SW 1271 (cell line): Measurements from ENCODE around the gene LHFPL2.
A peak's percentile ranks its signal among the peaks of the same experiment; 100 is the strongest.
"Not testable (repeated sequence)": the region's sequence is repeated elsewhere in the genome, so short reads cannot be mapped to it uniquely, and the experiment has no call there.

Experiments used
- DNase-seq, 2 experiments: peaks; one replicate each; lab custom pipeline; 2025; lab: John Stamatoyannopoulos, UW

LHFPL2 gene, protein sequence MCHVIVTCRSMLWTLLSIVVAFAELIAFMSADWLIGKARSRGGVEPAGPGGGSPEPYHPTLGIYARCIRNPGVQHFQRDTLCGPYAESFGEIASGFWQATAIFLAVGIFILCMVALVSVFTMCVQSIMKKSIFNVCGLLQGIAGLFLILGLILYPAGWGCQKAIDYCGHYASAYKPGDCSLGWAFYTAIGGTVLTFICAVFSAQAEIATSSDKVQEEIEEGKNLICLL

GRCh38 chr5:78648359-78649210 is at the start of gene LHFPL2:
Gene LHFPL2 (minus strand): TSS chr5:78648772. CDS start chr5:78510213, 138,559 bp downstream.
- DNase-seq, result peak; percentile 26 to 73

DNA sequence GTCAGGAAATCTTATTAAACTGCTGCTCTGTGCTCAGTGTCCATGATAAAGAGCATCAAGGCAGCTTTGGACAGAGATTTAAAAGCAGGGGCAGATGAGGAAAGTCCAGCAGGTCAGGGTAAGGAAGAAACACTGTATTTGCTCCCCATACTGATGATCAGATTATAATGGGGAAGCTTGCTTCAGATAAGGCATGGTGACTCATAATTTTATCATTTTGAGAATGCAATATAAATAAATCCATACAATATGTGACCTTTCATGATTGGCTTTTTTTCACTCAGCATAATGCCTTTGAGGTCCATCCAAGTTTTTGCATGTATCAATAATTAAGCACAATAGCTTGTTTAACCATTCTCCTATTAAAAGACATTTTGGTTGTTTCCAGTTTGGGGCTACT is 48.1 kb upstream of the LHFPL2 start:
- peak in 1 of 2 experiments; percentile 21 for DNase-seq

DNA sequence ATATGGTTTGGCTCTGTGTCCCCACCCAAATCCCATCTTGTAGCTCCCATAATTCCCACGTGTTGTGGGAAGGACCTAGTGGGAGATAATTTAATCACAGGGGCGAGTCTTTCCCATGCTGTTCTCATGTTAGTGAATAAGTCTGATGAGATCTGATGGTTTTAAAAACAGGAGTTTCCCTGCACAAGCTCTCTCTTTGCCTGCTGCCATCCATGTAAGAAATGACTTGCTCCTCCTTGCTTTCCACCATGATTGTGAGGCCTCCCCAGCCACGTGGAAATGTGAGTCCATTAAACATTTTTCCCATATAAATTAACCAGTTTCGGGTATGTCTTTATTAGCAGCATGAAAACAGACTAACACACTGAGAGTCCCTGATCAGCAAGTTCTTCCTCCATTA is 47.5 kb upstream of the LHFPL2 start:
- DNase-seq, result not testable (repeated sequence)

DNA sequence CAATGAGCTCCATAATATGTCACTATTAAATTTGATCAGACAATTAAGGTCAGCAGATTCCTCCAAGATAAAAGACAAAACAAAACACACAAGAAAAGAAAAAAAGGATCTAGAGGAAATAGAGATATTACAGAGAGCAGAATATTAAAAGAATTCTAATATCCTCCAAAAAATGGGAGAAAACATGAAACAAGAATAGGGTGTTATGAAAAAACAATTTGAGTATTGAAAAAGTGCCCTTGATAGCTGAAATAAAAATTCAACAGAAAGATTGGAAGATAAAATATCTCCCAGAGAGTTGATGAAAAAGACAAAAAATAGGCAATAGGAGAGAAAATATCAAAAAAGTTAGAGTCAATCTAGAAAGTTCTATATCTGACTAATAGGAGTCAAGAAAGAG is 44.8 kb upstream of the LHFPL2 start:
- DNase-seq, result no peak

DNA sequence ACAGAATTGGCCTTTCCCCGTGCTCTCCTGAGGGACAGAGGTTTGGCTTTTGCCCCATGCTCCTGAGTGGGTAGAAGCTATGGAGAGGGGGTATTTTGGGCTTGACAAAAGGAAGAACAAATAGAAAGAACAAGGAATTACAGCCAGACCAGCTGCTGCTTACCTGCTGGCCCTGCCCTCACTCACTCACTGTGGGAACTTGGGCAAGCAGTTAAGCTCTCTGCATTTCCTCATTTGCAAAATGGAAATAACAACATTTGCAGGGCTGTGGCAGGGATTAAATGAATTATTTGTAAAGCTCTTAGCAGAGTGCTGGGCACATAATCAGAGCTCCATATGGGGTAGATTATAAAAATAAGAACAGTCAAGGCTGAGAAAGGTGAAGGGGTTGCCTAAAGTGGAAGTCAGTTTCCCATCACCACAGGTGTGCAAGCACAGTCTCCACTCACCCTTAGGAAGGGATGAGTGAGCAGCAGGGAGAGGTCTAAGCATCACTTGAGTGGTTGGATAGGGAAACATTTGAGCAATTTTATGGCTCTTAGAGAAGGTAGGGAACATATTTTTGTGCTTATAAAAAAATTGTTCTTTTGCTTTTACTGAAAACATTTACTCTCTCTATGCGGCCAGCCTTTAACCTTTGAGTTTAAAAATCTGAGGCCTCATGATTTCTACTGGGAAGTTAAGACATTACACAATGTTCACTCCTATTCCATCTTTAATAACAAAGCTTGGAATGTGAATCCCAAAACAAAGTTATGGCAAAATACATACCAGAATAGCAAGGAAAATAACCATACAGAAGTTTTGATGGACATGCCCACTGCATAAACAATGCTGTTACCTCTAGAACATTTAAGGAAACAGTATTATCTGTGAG is 42.8 kb upstream of the LHFPL2 start:
- no peak for DNase-seq

DNA sequence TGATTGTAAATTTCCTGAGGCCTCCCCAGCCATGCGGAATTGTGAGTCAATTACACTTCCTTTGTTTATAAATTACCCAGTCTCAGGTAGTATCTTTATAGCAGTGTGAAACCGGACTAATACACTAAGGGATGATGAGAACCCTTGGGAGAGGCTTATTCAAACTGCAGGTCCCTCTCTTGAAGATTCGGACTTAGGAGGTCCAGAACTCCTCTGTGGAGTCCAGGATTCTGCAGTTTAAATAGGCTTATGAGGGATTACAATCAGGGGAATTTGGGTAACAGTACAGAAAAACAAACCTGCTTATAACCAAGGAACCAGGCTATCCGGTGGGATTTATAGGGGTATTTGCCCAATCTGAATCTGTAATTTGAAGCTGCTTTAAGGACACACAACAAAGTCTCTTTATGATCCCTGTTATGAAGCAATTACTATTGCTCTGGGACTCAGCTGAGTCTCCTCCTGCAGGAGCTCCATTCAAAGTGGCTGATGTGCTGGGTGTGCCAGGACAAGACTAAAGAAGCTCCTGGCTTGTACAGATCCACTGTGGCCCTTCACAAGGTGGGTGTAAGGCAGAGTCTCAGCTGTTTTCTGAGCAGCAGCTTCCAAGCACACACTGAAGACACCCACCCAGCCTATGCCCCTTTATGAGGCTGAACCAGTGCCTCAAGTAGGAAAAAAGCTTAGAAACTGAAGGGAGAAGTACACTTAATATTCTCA is 41.8 kb upstream of the LHFPL2 start:
- no peak for DNase-seq

GRCh38 chr5:78689540-78690252 is 41.1 kb upstream of the LHFPL2 start:
- no peak for DNase-seq

DNA sequence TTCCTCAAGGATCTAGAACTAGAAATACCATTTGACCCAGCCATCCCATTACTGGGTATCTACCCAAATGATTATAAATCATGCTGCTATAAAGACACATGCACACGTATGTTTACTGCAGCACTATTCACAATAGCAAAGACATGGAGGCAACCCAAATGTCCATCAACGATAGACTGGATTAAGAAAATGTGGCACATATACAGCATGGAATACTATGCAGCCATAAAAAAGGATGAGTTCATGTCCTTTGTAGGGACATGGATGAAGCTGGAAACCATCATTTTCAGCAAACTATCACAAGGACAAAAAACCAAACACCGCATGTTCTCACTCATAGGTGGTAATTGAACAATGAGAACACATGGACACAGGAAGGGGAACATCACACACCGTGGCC is 38.9 kb upstream of the LHFPL2 start:
- not testable (repeated sequence) for DNase-seq

- not testable (repeated sequence) for DNase-seq
These were observed 35.3 kb upstream of the LHFPL2 start for GRCh38 chr5:78683905-78684304.

GRCh38 chr5:78679905-78680304 is 31.3 kb upstream of the LHFPL2 start:
- DNase-seq, result no peak

DNA sequence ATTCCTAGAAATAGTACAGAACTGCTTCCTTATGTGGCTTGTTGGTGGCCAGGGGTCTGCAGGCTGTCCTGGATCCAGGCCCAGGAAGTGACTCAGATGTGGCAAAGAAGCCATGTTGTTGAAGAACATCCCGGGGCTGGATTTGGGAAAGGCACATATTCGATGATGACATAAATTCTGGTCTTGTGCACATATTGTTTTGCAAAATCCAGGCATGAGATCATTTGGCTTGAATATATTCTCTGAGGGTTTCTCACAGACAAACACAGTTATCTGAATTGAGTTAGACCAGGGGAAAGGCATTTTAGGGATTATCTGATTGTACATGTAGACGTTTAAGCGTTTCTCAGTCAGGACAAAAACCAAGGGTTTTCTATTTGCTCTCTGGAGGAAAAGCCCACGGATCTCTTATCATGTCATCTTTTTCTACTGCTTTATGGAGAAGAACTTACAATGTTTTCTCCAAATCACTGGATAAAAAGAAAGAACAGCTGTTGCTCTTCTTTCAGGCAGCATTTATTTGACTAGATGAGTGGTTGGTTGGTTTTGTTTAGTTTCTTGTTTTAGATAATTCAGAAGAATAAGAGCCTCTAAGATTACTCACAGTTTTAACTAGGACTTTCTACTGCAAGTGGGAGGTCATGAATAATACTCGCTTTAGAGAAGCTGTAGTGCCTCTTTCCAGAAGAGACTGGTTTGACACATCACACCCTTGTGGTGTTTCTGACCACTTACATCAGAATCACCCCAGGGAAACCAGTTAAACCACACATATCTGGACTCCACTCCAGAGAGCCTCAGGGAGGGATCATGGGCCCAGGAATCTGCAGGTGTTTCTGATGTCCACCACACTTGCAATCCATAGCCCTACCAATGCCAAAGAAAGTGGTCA is 29.5 kb upstream of the LHFPL2 start:
- no peak for DNase-seq

- no peak for DNase-seq
These were observed 27.6 kb upstream of the LHFPL2 start for GRCh38 chr5:78675956-78676730.

DNA sequence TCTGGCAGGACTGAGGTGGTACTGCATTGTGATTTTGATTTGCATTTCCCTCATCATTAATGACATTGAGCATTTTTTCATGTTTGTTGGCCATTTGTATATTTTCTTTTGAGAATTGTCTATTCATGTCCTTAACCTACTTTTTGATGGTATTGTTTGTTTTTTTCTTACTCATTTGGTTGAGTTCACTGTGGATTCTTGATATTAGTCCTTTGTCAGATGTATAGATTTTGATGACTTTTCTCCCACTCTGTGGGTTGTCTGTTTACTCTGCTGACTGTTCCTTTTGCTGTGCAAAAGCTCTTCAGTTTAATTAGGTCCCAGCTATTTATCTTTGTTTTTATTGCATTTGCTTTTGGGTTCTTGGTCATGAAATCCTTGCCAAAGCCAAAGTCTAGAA is 25.3 kb upstream of the LHFPL2 start:
- DNase-seq, result not testable (repeated sequence)

GRCh38 chr5:78672154-78672553 is 23.6 kb upstream of the LHFPL2 start:
- DNase-seq, result no peak

GRCh38 chr5:78671609-78672008 is 23.0 kb upstream of the LHFPL2 start:
- no peak for DNase-seq

- DNase-seq, result no peak
These were observed 22.2 kb upstream of the LHFPL2 start for GRCh38 chr5:78670701-78671269.

DNA sequence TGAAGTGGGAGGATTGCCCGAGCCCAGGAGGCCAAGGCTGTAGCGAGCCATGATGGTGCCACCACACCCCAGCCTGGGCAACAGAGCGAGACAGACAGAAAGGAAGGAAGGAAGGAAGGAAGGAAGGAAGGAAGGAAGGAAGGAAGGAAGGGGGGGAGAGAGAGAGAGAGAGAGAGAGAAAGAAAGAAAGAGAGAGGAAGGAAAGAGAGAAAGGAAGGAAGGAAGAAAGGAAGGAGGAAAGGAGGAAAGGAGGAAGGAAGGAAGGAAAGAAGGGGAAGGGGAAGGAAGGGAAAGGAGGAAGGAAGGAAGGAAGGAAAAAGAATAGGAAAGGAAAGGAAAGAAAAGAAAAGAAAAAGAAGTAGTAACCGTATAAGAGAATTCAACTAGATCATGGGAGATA is 20.8 kb upstream of the LHFPL2 start:
- DNase-seq, result no peak

DNA sequence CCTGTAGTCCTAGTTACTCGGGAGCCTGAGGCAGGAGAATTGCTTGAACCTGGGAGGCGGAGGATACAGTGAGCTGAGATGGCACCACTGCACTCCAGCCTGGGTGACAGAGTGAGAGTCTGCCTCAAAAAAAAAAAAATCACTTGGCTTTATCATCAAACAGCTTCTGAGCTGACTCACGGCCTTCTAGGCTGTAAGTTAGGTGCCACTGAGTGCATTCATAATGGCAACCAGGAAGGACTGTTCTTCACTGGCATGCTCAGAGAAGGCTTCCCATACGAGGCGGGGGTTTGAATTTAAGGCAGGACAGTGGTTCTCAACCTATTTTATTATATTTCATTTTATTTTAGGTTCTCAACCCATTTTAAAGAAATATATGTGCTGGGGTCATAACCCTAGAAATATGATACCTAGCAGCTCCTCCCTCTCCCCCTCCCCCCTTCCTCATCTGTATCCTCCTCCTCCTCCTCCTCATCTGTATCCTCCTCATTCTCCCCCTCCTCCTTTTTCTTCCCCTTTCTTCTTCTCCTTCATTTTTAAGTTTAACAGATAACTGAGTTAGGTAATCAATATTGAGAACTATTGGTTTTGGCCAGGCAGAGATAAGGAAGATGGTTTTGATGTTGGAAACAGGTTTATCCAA is 19.0 kb upstream of the LHFPL2 start:
- no peak for DNase-seq
